ENCODE measurements around the gene TBC1D16. TPM values are rescaled to one million over a fixed set of nuclear protein-coding genes. Genes with fewer than 3 reads are reported as not detected.

TBC1D16 gene
- total RNA-seq, 1 donor, result 68.8 TPM

- Histone ChIP-seq H3K9me3 (ENCODE audit: low read depth, low read length) (no peaks in the 10 kb centered on the region), H3K4me1 (ENCODE audit: insufficient read depth, low read length) (no peaks in the 10 kb centered on the region), H3K36me3 (ENCODE audit: insufficient read depth, low read length) (no peaks in the 10 kb centered on the region), H3K27me3 (ENCODE audit: insufficient read depth, low read length) (peaks cover 30% of the 10 kb centered on the region), H2AFZ (ENCODE audit: low read length) (no peak overlapping the region), H4K20me1 (ENCODE audit: insufficient read depth, low read length) (no peaks in the 10 kb centered on the region), H3K27ac (ENCODE audit: low read depth, low read length) (no peak overlapping the region), H3K4me3 (ENCODE audit: insufficient read depth, low read length) (no peak overlapping the region), H3K4me2 (ENCODE audit: insufficient read depth, low read length) (no peak overlapping the region), H3K79me2 (ENCODE audit: insufficient read depth, low read length) (no peaks in the 10 kb centered on the region)
- peak; percentile 83 for DNase-seq (ENCODE audit: insufficient read length, low spot score, missing footprints)
- no peak for TF ChIP-seq CTCF (IDR thresholded peaks at IDR 0.05; ENCODE audit: extremely low read depth, low read depth, low read length)
Measured at GRCh38 chr17:79926142-79926604, 109.5 kb downstream of the TBC1D16 start.

GRCh38 chr17:79925242-79925957, 110.3 kb downstream of the TBC1D16 start:
- DNase-seq (ENCODE audit: insufficient read length, low spot score, missing footprints), result peak; percentile 99
- Histone ChIP-seq H3K4me2 (ENCODE audit: insufficient read depth, low read length) (no peak overlapping the region), H3K27ac (ENCODE audit: low read depth, low read length) (no peak overlapping the region), H4K20me1 (ENCODE audit: insufficient read depth, low read length) (no peaks in the 10 kb centered on the region), H3K4me1 (ENCODE audit: insufficient read depth, low read length) (no peaks in the 10 kb centered on the region), H3K36me3 (ENCODE audit: insufficient read depth, low read length) (no peaks in the 10 kb centered on the region), H3K9me3 (ENCODE audit: low read depth, low read length) (no peaks in the 10 kb centered on the region), H3K4me3 (ENCODE audit: insufficient read depth, low read length) (no peak overlapping the region), H2AFZ (ENCODE audit: low read length) (no peak overlapping the region), H3K27me3 (ENCODE audit: insufficient read depth, low read length) (peaks cover 26% of the 10 kb centered on the region), H3K79me2 (ENCODE audit: insufficient read depth, low read length) (no peaks in the 10 kb centered on the region)
- peak; percentile 5 for TF ChIP-seq CTCF (IDR thresholded peaks at IDR 0.05; ENCODE audit: extremely low read depth, low read depth, low read length)

- Histone ChIP-seq H4K20me1 (ENCODE audit: insufficient read depth, low read length) (no peaks in the 10 kb centered on the region), H2AFZ (ENCODE audit: low read length) (no peak overlapping the region), H3K27ac (ENCODE audit: low read depth, low read length) (no peak overlapping the region), H3K9me3 (ENCODE audit: low read depth, low read length) (no peaks in the 10 kb centered on the region), H3K27me3 (ENCODE audit: insufficient read depth, low read length) (peaks cover 24% of the 10 kb centered on the region), H3K79me2 (ENCODE audit: insufficient read depth, low read length) (no peaks in the 10 kb centered on the region), H3K4me1 (ENCODE audit: insufficient read depth, low read length) (no peaks in the 10 kb centered on the region), H3K36me3 (ENCODE audit: insufficient read depth, low read length) (no peaks in the 10 kb centered on the region), H3K4me2 (ENCODE audit: insufficient read depth, low read length) (no peak overlapping the region), H3K4me3 (ENCODE audit: insufficient read depth, low read length) (no peak overlapping the region)
- no peak for TF ChIP-seq CTCF (IDR thresholded peaks at IDR 0.05; ENCODE audit: extremely low read depth, low read depth, low read length)
- no peak for DNase-seq (ENCODE audit: insufficient read length, low spot score, missing footprints)
Measured at GRCh38 chr17:79924639-79924976, 111.1 kb downstream of the TBC1D16 start.

- H3K79me2 ChIP-seq (ENCODE audit: insufficient read depth, low read length), result no peaks in the 10 kb centered on the region
- H3K27me3 ChIP-seq (ENCODE audit: insufficient read depth, low read length), result peaks cover 20% of the 10 kb centered on the region
- H2AFZ ChIP-seq (ENCODE audit: low read length), result no peak overlapping the region
- no peaks in the 10 kb centered on the region for H3K9me3 ChIP-seq (ENCODE audit: low read depth, low read length)
- H3K4me2 ChIP-seq (ENCODE audit: insufficient read depth, low read length), result no peak overlapping the region
- peak; percentile 91 for DNase-seq (ENCODE audit: insufficient read length, low spot score, missing footprints)
- peaks cover 4% of the 10 kb centered on the region for H3K4me1 ChIP-seq (ENCODE audit: insufficient read depth, low read length)
- H4K20me1 ChIP-seq (ENCODE audit: insufficient read depth, low read length), result no peaks in the 10 kb centered on the region
- TF ChIP-seq CTCF (IDR thresholded peaks at IDR 0.05; ENCODE audit: extremely low read depth, low read depth, low read length), result peak; percentile 51
- H3K4me3 ChIP-seq (ENCODE audit: insufficient read depth, low read length), result no peak overlapping the region
- no peak overlapping the region for H3K27ac ChIP-seq (ENCODE audit: low read depth, low read length)
- H3K36me3 ChIP-seq (ENCODE audit: insufficient read depth, low read length), result no peaks in the 10 kb centered on the region
Measured at GRCh38 chr17:79923974-79924638, 111.6 kb downstream of the TBC1D16 start.
